SK-N-SH (cell line): ENCODE data around the gene KRT33B. TPM values are rescaled to one million over a fixed set of nuclear protein-coding genes. Genes with fewer than 3 reads are reported as not detected.
"Not testable (repeated sequence)": the region's sequence is repeated elsewhere in the genome, so short reads cannot be mapped to it uniquely, and the experiment has no call there.

Source experiments
- CTCF ChIA-PET: fragments of 300-600, 350-600 bp; formaldehyde crosslinking; extraction: SDS; loops from one replicate; lab custom pipeline; 2021; lab: Yijun Ruan, JAX
- POLR2A ChIA-PET: fragments of 350-600 bp; sonication (Branson Sonifier 250); formaldehyde crosslinking; extraction: SDS; loops from one replicate; lab custom pipeline; 2020; ENCODE audit warnings: antibody characterized with exemption, inconsistent platforms; lab: Yijun Ruan, JAX
- DNase-seq: peaks from one replicate; pipeline ENCODE4 v3.0.0; 2012
- H2AFZ ChIP-seq: fragments of 200-600 bp; sonication (generic); 2 replicates; pipeline ENCODE4 v1.8.1; 2016; ENCODE audit warnings: antibody characterized with exemption, mild to moderate bottlenecking, low read depth
- H3F3A ChIP-seq: fragments of 200-600 bp; sonication (generic); replicated peaks from 2 replicates; pipeline ENCODE3; 2016; ENCODE audit warnings: antibody characterized with exemption, mild to moderate bottlenecking; ENCODE audit not compliant: insufficient read depth
- H3K27ac ChIP-seq, 2 experiments: fragments of 200-500 bp in 1 of 2; fragments of 200-600 bp in 1 of 2; sonication (Bioruptor generic) in 1 of 2; sonication (generic), shearing (Covaris generic) in 1 of 2; 2 replicates each; pipeline versions ENCODE4 v1.5.1 to v1.6.1; 2014 to 2016; ENCODE audit warnings: low read depth in 2 of 2, inconsistent platforms in 1 of 2, low read length in 1 of 2, mild to moderate bottlenecking in 1 of 2, mixed read lengths in 1 of 2
- H3K27me3 ChIP-seq: fragments of 200-600 bp; sonication (generic), shearing (Covaris generic); 2 replicates; pipeline ENCODE4 v1.6.1; 2016; ENCODE audit warnings: mixed run types; ENCODE audit not compliant: insufficient read depth
- H3K36me3 ChIP-seq, 2 experiments: fragments of 200-500 bp in 1 of 2; fragments of 200-600 bp in 1 of 2; sonication (Bioruptor generic) in 1 of 2; sonication (generic) in 1 of 2; replicated peaks in 1 of 2; 2 replicates each; pipeline versions ENCODE3 to v1.5.1; 2014 to 2016; ENCODE audit warnings: low read length in 1 of 2, mild to moderate bottlenecking in 1 of 2; ENCODE audit not compliant: insufficient read depth in 2 of 2, control insufficient read depth in 1 of 2
- H3K4me1 ChIP-seq, 2 experiments: fragments of 200-500 bp in 1 of 2; fragments of 200-600 bp in 1 of 2; sonication (Bioruptor generic) in 1 of 2; sonication (generic), shearing (Covaris generic) in 1 of 2; 2 replicates each; pipeline versions ENCODE4 v1.5.1 to v1.6.1; 2014 to 2016; ENCODE audit warnings: low read depth in 1 of 2, low read length in 1 of 2, mixed run types in 1 of 2; ENCODE audit not compliant: insufficient read depth in 2 of 2, control insufficient read depth in 1 of 2
- H3K4me2 ChIP-seq: fragments of 200-600 bp; sonication (generic), shearing (Covaris generic); 2 replicates; pipeline ENCODE4 v1.6.1; 2017; ENCODE audit warnings: mixed run types
- H3K4me3 ChIP-seq, 2 experiments: fragments of 200-500 bp in 1 of 2; fragments of 200-600 bp in 1 of 2; sonication (Bioruptor generic) in 1 of 2; sonication (generic), shearing (Covaris generic) in 1 of 2; 2 replicates each; pipeline versions ENCODE4 v1.5.1 to v1.8.1; 2014 to 2016; ENCODE audit warnings: low read depth in 2 of 2, inconsistent platforms in 1 of 2, low read length in 1 of 2, mild to moderate bottlenecking in 1 of 2, mixed read lengths in 1 of 2, moderate library complexity in 1 of 2
- H3K79me2 ChIP-seq: fragments of 200-600 bp; sonication (generic); 2 replicates; pipeline ENCODE4 v1.8.1; 2017; ENCODE audit warnings: mild to moderate bottlenecking; ENCODE audit not compliant: insufficient read depth
- H3K9ac ChIP-seq: fragments of 200-600 bp; sonication (generic); 2 replicates; pipeline ENCODE4 v1.6.1; 2017; ENCODE audit warnings: mixed run types
- H3K9me2 ChIP-seq: fragments of 200-600 bp; sonication (generic); 2 replicates; pipeline ENCODE4 v1.6.1; 2017; ENCODE audit warnings: mixed run types
- H3K9me3 ChIP-seq: fragments of 200-600 bp; sonication (generic); 2 replicates; pipeline ENCODE4 v1.6.1; 2017; ENCODE audit warnings: mixed run types, mild to moderate bottlenecking, moderate library complexity
- H4K20me1 ChIP-seq: fragments of 200-600 bp; sonication (generic); 2 replicates; pipeline ENCODE4 v1.6.1; 2017; ENCODE audit warnings: mild to moderate bottlenecking, mixed run types; ENCODE audit not compliant: insufficient read depth
- CHD2 ChIP-seq: fragments of 150-350 bp; IDR thresholded peaks from 2 replicates; pipeline ENCODE4 v1.6.1; 2018; ENCODE audit warnings: low read length; ENCODE audit not compliant: partially characterized antibody
- ELF1 ChIP-seq: IDR thresholded peaks from 2 replicates; pipeline ENCODE4 v1.4.0; 2012
- JUND ChIP-seq: IDR thresholded peaks from 2 replicates; pipeline ENCODE4 v1.4.0; 2012
- MEF2A ChIP-seq: IDR thresholded peaks from 2 replicates; pipeline ENCODE4 v1.4.0; 2012; ENCODE audit warnings: low read depth, borderline replicate concordance
- NFIC ChIP-seq: IDR thresholded peaks from 2 replicates; pipeline ENCODE4 v1.4.0; 2012; ENCODE audit warnings: borderline replicate concordance
- PBX3 ChIP-seq: IDR thresholded peaks from 2 replicates; pipeline ENCODE4; 2012
- RCOR1 ChIP-seq: fragments of 150-350 bp; IDR thresholded peaks from 2 replicates; pipeline ENCODE4 v1.6.1; 2017; ENCODE audit warnings: antibody characterized with exemption, low read length
- RXRA ChIP-seq: IDR thresholded peaks from 2 replicates; pipeline ENCODE4 v1.4.0; 2012; ENCODE audit warnings: low read depth, mild to moderate bottlenecking, borderline replicate concordance
- TCF12 ChIP-seq: IDR thresholded peaks from 2 replicates; pipeline ENCODE4 v1.4.0; 2012
- USF1 ChIP-seq: IDR thresholded peaks from 2 replicates; pipeline ENCODE4 v1.4.0; 2012; ENCODE audit warnings: low read depth, borderline replicate concordance
- YY1 ChIP-seq: IDR thresholded peaks from 2 replicates; pipeline ENCODE4 v1.4.0; 2012; ENCODE audit warnings: low read depth, mild to moderate bottlenecking
- WGBS: methylation state at CpG from one replicate; pipeline ENCODE4 v1.1.6; 2017; ENCODE audit warnings: low lambda C conversion rate; 5-methylcytosine and 5-hydroxymethylcytosine counted together
- polyA plus RNA-seq, 3 experiments: library from polyadenylated mRNA; depleted of rRNA; stranded (reverse); fragments of >200 nt; gene quantifications; 2 replicates each; pipeline ENCODE4 v1.2.3, GENCODE V29; 2012
- TF ChIP-seq, protein P1 (sequence below): IDR thresholded peaks from 2 replicates; pipeline ENCODE4 v1.4.0; 2012; ENCODE audit warnings: low read depth, borderline replicate concordance
- TF ChIP-seq, protein P2 (sequence below): fragments of 150-350 bp; IDR thresholded peaks from 2 replicates; pipeline ENCODE4 v1.6.1; 2017; ENCODE audit warnings: antibody characterized with exemption, low read length, low read depth, borderline replicate concordance

KRT33B gene
- polyA plus RNA-seq, 1 of the 3 experiments (the other 2 are of a cell fraction): 0.08 TPM

DNA sequence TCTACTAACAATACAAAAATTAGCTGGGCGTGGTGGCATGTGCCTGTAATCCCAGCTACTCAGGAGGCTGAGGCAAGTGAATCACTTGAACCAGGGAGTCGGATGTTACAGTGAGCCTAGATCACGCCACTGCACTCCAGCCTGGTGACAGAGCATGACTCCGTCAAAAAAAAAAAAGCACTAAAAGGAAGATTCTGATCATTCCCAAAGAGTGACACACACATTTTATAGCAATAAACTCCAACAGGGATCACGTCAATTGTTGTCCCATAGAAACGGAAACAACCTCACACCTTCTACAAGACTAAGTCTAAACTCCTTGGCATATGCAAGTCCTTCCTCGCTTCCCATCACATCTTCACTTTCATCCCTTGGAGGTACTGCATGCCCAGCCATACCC lies 10.5 kb upstream of the KRT33B start:
- peak overlapping the region in 1 of 2 experiments; percentile 28; a peak in 1 of 4 replicates for H3K27ac ChIP-seq
- H3K9ac ChIP-seq, H3K36me3 ChIP-seq, H3K4me1 ChIP-seq, POLR2A ChIA-PET, H3K79me2 ChIP-seq: not testable (repeated sequence)
- 36% methylated on average over 7 of the region's 7 CpGs for WGBS
- 0 out of 2 replicates have a peak, but pooled peaks have one; percentile 27 for TF ChIP-seq JUND
- TF ChIP-seq, all 33 proteins: peak for 1; not testable (repeated sequence) for 32
- H2AFZ ChIP-seq, H4K20me1 ChIP-seq, H3K9me3 ChIP-seq, H3F3A ChIP-seq, H3K4me2 ChIP-seq, H3K9me2 ChIP-seq, H3K27me3 ChIP-seq, DNase-seq, H3K4me3 ChIP-seq, CTCF ChIA-PET: not testable (repeated sequence)

DNA sequence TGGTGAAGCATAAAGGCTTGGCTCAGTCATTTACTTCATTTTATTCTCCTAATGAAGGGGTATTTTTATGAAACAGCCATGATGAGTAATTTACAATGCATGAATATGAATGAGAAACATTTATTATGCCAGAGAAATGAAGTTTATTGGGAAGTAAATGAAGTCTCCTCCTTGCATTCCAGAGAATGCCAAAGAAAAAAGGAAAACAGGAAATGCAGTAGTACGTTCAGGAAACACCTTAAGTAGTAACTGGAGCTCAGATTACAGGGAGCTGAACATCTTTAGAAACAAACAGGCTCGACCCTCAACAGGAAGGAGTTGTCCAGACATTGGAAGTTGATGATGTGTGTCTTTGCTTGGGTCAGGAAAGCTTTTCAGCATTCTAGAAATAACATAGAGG lies 7.9 kb upstream of the KRT33B start:
- Histone ChIP-seq H3K36me3 (no peaks in the 10 kb centered on the region), H3K9me2 (no peaks in the 10 kb centered on the region), H3K27ac (no peak overlapping the region), H3K27me3 (no peaks in the 10 kb centered on the region), H3K9ac (no peak overlapping the region), H3K4me2 (no peak overlapping the region), H3K79me2 (no peaks in the 10 kb centered on the region), H3F3A (no peaks in the 10 kb centered on the region), H2AFZ (peak overlapping the region; percentile 57; the same call in 1 of the 2 replicates), H3K4me1 (peaks cover 0 to 6% of the 10 kb centered on the region in 2 experiments; a peak in 1 of 4 replicates), H3K9me3 (no peaks in the 10 kb centered on the region), H3K4me3 (no peak overlapping the region), H4K20me1 (no peaks in the 10 kb centered on the region)
- POLR2A ChIA-PET: no interaction called here
- no peak for DNase-seq
- CTCF ChIA-PET: interaction anchor here (2.3 kb wide), 1 partner anchor 171 kb away, joined by 7 read pairs; no protein-coding TSS in a partner anchor
- TF ChIP-seq NFIC: no peak
- TF ChIP-seq MEF2A: no peak
- TF ChIP-seq CHD2: no peak
- WGBS: 8% methylated on average over 2 of the region's 2 CpGs

GRCh38 chr17:41369023-41369422 lies 590 bp downstream of the KRT33B start:
- ChIA-PET CTCF (interaction anchor here (1.0 to 1.3 kb wide), 2 partner anchors 40 to 294 kb away, joined by 3 to 4 read pairs; no protein-coding TSS in a partner anchor), POLR2A (no interaction called here)

More at GRCh38 chr17:41369023-41369422, 590 bp downstream of the KRT33B start:
- no peak for TF ChIP-seq PBX3
- TF ChIP-seq, protein P1, sequence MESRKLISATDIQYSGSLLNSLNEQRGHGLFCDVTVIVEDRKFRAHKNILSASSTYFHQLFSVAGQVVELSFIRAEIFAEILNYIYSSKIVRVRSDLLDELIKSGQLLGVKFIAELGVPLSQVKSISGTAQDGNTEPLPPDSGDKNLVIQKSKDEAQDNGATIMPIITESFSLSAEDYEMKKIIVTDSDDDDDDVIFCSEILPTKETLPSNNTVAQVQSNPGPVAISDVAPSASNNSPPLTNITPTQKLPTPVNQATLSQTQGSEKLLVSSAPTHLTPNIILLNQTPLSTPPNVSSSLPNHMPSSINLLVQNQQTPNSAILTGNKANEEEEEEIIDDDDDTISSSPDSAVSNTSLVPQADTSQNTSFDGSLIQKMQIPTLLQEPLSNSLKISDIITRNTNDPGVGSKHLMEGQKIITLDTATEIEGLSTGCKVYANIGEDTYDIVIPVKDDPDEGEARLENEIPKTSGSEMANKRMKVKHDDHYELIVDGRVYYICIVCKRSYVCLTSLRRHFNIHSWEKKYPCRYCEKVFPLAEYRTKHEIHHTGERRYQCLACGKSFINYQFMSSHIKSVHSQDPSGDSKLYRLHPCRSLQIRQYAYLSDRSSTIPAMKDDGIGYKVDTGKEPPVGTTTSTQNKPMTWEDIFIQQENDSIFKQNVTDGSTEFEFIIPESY: no peak
- no peak for TF ChIP-seq YY1
- no peak for TF ChIP-seq RXRA
- TF ChIP-seq, protein P2, sequence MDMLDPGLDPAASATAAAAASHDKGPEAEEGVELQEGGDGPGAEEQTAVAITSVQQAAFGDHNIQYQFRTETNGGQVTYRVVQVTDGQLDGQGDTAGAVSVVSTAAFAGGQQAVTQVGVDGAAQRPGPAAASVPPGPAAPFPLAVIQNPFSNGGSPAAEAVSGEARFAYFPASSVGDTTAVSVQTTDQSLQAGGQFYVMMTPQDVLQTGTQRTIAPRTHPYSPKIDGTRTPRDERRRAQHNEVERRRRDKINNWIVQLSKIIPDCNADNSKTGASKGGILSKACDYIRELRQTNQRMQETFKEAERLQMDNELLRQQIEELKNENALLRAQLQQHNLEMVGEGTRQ: no peak
- no peak for TF ChIP-seq USF1
- TF ChIP-seq ELF1: no peak
- no peak for TF ChIP-seq TCF12
- TF ChIP-seq RCOR1: no peak
- H3K36me3 ChIP-seq: no peaks in the 10 kb centered on the region
- peaks cover 0 to 15% of the 10 kb centered on the region in 2 experiments; a peak in 1 of 4 replicates for H3K4me1 ChIP-seq
- H3K9ac ChIP-seq: no peak overlapping the region
- no peak overlapping the region for H3K27ac ChIP-seq
- no peaks in the 10 kb centered on the region for H4K20me1 ChIP-seq
- WGBS: 84% methylated on average over 2 of the region's 2 CpGs
- no peaks in the 10 kb centered on the region for H3K27me3 ChIP-seq
- H3K9me2 ChIP-seq: no peaks in the 10 kb centered on the region
- H3F3A ChIP-seq: peaks cover 8% of the 10 kb centered on the region
- no peak overlapping the region for H3K4me2 ChIP-seq
- no peaks in the 10 kb centered on the region for H3K9me3 ChIP-seq
- no peak for DNase-seq
- no peak overlapping the region for H3K4me3 ChIP-seq
- H2AFZ ChIP-seq: no peak overlapping the region
- no peaks in the 10 kb centered on the region for H3K79me2 ChIP-seq
